Measurements from ENCODE around the gene TMEM191B. TPM values are rescaled to one million over a fixed set of nuclear protein-coding genes. Genes with fewer than 3 reads are reported as not detected.
"Not testable (repeated sequence)": the region's sequence is repeated elsewhere in the genome, so short reads cannot be mapped to it uniquely, and the experiment has no call there.

TMEM191B gene
- total and polyA plus RNA-seq, 10 donors = 0.60 to 4.3 (median 2.6) TPM; not detected in 3

GRCh38 chr22:18549458-18550179, 22.0 kb downstream of the TMEM191B start:
- peak in 1 of 3 donors; percentile 43 for TF ChIP-seq POLR2AphosphoS5 (IDR thresholded peaks at IDR 0.05)
- H3K27me3 ChIP-seq (replicated peaks in 1 of 7); H3K27ac ChIP-seq; DNase-seq; H3K4me3 ChIP-seq; intact Hi-C loops (cut with DNase I; ENCODE audit: low total_unique reads); H3K9me3 ChIP-seq; H3K4me1 ChIP-seq; H3K36me3 ChIP-seq: not testable (repeated sequence)
- 38 to 96% (median 67%) methylated on average over 4 to 9 of the region's 13 CpGs; no CpG with 5 or more reads in 2 of the 5 donors for WGBS, 5 donors

- H3K4me3 ChIP-seq; DNase-seq; H3K9me3 ChIP-seq; H3K36me3 ChIP-seq; H3K4me1 ChIP-seq; intact Hi-C loops (cut with DNase I; ENCODE audit: low total_unique reads); H3K27ac ChIP-seq; H3K27me3 ChIP-seq (replicated peaks in 1 of 7): not testable (repeated sequence)
- 65 to 92% (median 82%) methylated on average over 2 to 7 of the region's 7 CpGs; no CpG with 5 or more reads in 1 of the 5 donors for WGBS, 5 donors
Measured at GRCh38 chr22:18551046-18551445, 23.4 kb downstream of the TMEM191B start.

- H3K4me1 ChIP-seq; intact Hi-C loops (cut with DNase I; ENCODE audit: low total_unique reads); H3K27me3 ChIP-seq (replicated peaks in 1 of 7); H3K9me3 ChIP-seq; H3K36me3 ChIP-seq; DNase-seq; H3K27ac ChIP-seq; H3K4me3 ChIP-seq: not testable (repeated sequence)
- WGBS, 5 donors = no CpG with 5 or more reads among the region's 19 CpGs
Measured at GRCh38 chr22:18552839-18553597, 25.4 kb downstream of the TMEM191B start.

- H3K36me3 ChIP-seq; H3K27me3 ChIP-seq (replicated peaks in 1 of 7); H3K4me1 ChIP-seq; H3K4me3 ChIP-seq; H3K27ac ChIP-seq; DNase-seq; H3K9me3 ChIP-seq; intact Hi-C loops (cut with DNase I; ENCODE audit: low total_unique reads): not testable (repeated sequence)
- no CpG with 5 or more reads among the region's 22 CpGs for WGBS, 5 donors
Measured at GRCh38 chr22:18554280-18555256, 27.0 kb downstream of the TMEM191B start.

GRCh38 chr22:18558516-18558915, 30.9 kb downstream of the TMEM191B start:
- H3K4me3 ChIP-seq; H3K36me3 ChIP-seq; H3K27me3 ChIP-seq (replicated peaks in 1 of 7); DNase-seq; intact Hi-C loops (cut with DNase I; ENCODE audit: low total_unique reads); H3K27ac ChIP-seq; H3K9me3 ChIP-seq; H3K4me1 ChIP-seq: not testable (repeated sequence)
- WGBS, 5 donors = no CpG with 5 or more reads among the region's 4 CpGs

- DNase-seq; H3K27me3 ChIP-seq (replicated peaks in 1 of 7); H3K9me3 ChIP-seq; intact Hi-C loops (cut with DNase I; ENCODE audit: low total_unique reads); H3K4me3 ChIP-seq; H3K4me1 ChIP-seq; H3K36me3 ChIP-seq; H3K27ac ChIP-seq: not testable (repeated sequence)
- no CpG with 5 or more reads among the region's 6 CpGs for WGBS, 5 donors
Measured at GRCh38 chr22:18558939-18559338, 31.3 kb downstream of the TMEM191B start.

- H3K36me3 ChIP-seq; H3K27ac ChIP-seq; intact Hi-C loops (cut with DNase I; ENCODE audit: low total_unique reads); DNase-seq; H3K4me1 ChIP-seq; H3K4me3 ChIP-seq; H3K27me3 ChIP-seq (replicated peaks in 1 of 7); H3K9me3 ChIP-seq: not testable (repeated sequence)
- WGBS, 5 donors = no CpG with 5 or more reads among the region's 16 CpGs
Measured at GRCh38 chr22:18560099-18560974, 32.7 kb downstream of the TMEM191B start.

- H3K4me1 ChIP-seq; DNase-seq; H3K27me3 ChIP-seq (replicated peaks in 1 of 7); H3K4me3 ChIP-seq; H3K27ac ChIP-seq; H3K9me3 ChIP-seq; intact Hi-C loops (cut with DNase I; ENCODE audit: low total_unique reads); H3K36me3 ChIP-seq: not testable (repeated sequence)
- WGBS, 5 donors = 60% methylated on average over 2 of the region's 16 CpGs; no CpG with 5 or more reads in 4 of the 5 donors
Measured at GRCh38 chr22:18570509-18571246, 43.1 kb downstream of the TMEM191B start.

- H3K9me3 ChIP-seq; H3K27ac ChIP-seq; intact Hi-C loops (cut with DNase I; ENCODE audit: low total_unique reads); H3K27me3 ChIP-seq (replicated peaks in 1 of 7); H3K36me3 ChIP-seq; H3K4me3 ChIP-seq; DNase-seq; H3K4me1 ChIP-seq: not testable (repeated sequence)
- 83 to 97% (median 89%) methylated on average over 4 to 7 of the region's 10 CpGs for WGBS, 5 donors
Measured at GRCh38 chr22:18573483-18574164, 46.0 kb downstream of the TMEM191B start.
